Loucy (cell line): ENCODE measurements around the gene ARAF.
A peak's percentile ranks its signal among the peaks of the same experiment; 100 is the strongest.

Source experiments
- H2AFZ ChIP-seq: fragments of 200-600 bp; sonication (generic); 2 replicates; pipeline ENCODE4 v1.6.0; 2016; ENCODE audit warnings: antibody characterized with exemption, mild to moderate bottlenecking, low read length, moderate library complexity
- H3F3A ChIP-seq: fragments of 200-600 bp; 2 replicates; pipeline ENCODE4 v1.6.0; 2016; ENCODE audit warnings: antibody characterized with exemption, low read depth, mild to moderate bottlenecking
- H3K27me3 ChIP-seq: fragments of 200-600 bp; sonication (generic); 2 replicates; pipeline ENCODE4 v1.6.1; 2014; ENCODE audit warnings: low read length, mild to moderate bottlenecking; ENCODE audit not compliant: insufficient read depth, poor library complexity, severe bottlenecking
- H3K36me3 ChIP-seq: fragments of 200-600 bp; sonication (generic); 2 replicates; pipeline ENCODE4 v1.6.1; 2016; ENCODE audit warnings: low read length; ENCODE audit not compliant: insufficient read depth
- H3K4me1 ChIP-seq: fragments of 200-600 bp; sonication (generic); 2 replicates; pipeline ENCODE4 v1.5.1; 2014; ENCODE audit warnings: low read length, mild to moderate bottlenecking; ENCODE audit not compliant: insufficient read depth, poor library complexity, severe bottlenecking
- H3K4me2 ChIP-seq: fragments of 200-600 bp; sonication (generic); 2 replicates; pipeline ENCODE4 v1.6.0; 2014; ENCODE audit warnings: antibody characterized with exemption, low read length, low read depth, mild to moderate bottlenecking; ENCODE audit not compliant: poor library complexity, severe bottlenecking
- H3K4me3 ChIP-seq: fragments of 200-600 bp; sonication (generic); 2 replicates; pipeline ENCODE4 v1.5.1; 2014; ENCODE audit warnings: low read length, mild to moderate bottlenecking, mixed read lengths; ENCODE audit not compliant: poor library complexity, severe bottlenecking
- H3K79me2 ChIP-seq: fragments of 200-600 bp; sonication (generic); 2 replicates; pipeline ENCODE4 v1.6.1; 2014; ENCODE audit warnings: low read length; ENCODE audit not compliant: insufficient read depth
- H3K9ac ChIP-seq: fragments of 200-600 bp; sonication (generic); 2 replicates; pipeline ENCODE4 v1.6.0; 2014; ENCODE audit warnings: mild to moderate bottlenecking, low read depth, low read length, moderate library complexity; ENCODE audit not compliant: poor library complexity, severe bottlenecking
- H3K9me2 ChIP-seq: fragments of 200-600 bp; sonication (generic); replicated peaks from 2 replicates; pipeline ENCODE4 v1.6.1; 2016; ENCODE audit warnings: low read depth, low read length, mixed read lengths
- H3K9me3 ChIP-seq: fragments of 200-600 bp; sonication (generic); 2 replicates; pipeline ENCODE4 v1.6.1; 2014; ENCODE audit warnings: mild to moderate bottlenecking, antibody characterized with exemption, low read length, low read depth; ENCODE audit not compliant: insufficient read depth
- H4K20me1 ChIP-seq: fragments of 200-600 bp; sonication (generic); 2 replicates; pipeline ENCODE4 v1.6.0; 2014; ENCODE audit warnings: antibody characterized with exemption, low read length, mild to moderate bottlenecking; ENCODE audit not compliant: insufficient read depth, poor library complexity, severe bottlenecking
- EZH2phosphoT487 ChIP-seq: fragments of 200-600 bp; IDR thresholded peaks from 2 replicates; pipeline ENCODE4 v1.6.1; 2018; ENCODE audit warnings: antibody characterized with exemption, mild to moderate bottlenecking, moderate library complexity, borderline replicate concordance
- TF ChIP-seq, protein P1 (sequence below): fragments of 200-600 bp; sonication (generic); conservative IDR thresholded peaks from 2 replicates; pipeline ENCODE4 v1.5.1; 2014; ENCODE audit warnings: mild to moderate bottlenecking, antibody characterized with exemption, low read length

Gene ARAF

DNA sequence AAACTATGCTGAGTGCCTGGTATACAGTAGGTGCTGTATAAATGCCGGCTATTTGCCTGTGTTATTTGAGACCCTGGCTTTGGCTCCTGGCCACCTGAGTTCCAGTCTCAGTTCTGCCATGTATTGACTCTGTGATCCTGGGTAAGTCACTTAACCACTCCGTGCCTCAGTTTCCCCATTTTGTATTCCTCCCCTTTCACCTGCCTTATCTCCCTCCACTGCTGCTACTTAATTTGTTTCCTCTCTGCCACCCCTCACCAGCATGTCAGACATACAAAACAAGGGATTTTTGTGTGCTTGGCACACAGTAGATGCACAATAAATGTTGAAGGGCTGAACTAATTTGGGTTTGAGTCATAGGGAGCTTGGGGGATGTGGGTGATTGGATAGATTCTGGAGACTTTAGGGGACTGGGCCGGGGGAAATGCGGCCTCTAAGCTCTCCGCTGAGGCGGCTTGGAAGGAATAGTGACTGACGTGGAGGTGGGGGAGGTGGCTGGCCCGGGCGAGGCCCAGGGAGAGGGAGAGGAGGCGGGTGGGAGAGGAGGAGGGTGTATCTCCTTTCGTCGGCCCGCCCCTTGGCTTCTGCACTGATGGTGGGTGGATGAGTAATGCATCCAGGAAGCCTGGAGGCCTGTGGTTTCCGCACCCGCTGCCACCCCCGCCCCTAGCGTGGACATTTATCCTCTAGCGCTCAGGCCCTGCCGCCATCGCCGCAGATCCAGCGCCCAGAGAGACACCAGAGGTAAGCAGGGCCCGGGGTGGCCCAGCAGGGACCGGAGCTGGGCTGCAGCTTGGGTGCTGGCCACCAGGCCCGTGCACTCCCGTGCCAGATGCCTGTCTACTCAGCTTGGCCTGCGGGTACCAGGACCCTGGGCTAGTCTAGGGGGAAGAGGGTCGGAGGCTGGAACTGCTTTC, 21.0 kb downstream of the ARAF start, which contains the start of gene TIMP1:
TSS of gene TIMP1 (plus strand) at position 706 of the 917 bp plus-strand sequence. CDS start 980 bp downstream, outside the sequence.
- Histone ChIP-seq H3K9ac (peak within 1 kb of the TSS; percentile 93), H4K20me1 (peaks cover 4% of the 10 kb centered on the region), H3K4me3 (peak within 1 kb of the TSS; percentile 89), H3K9me2 (no peaks in the 10 kb centered on the region), H3K4me2 (peak within 1 kb of the TSS; percentile 93), H3K36me3 (no peaks in the 10 kb centered on the region), H3K27me3 (no peaks in the 10 kb centered on the region), H3F3A (no peaks in the 10 kb centered on the region), H3K9me3 (no peaks in the 10 kb centered on the region), H3K4me1 (peaks cover 20% of the 10 kb centered on the region), H3K79me2 (peaks cover 23% of the 10 kb centered on the region), H2AFZ (peak within 1 kb of the TSS; percentile 90)
- TF ChIP-seq, protein P1, sequence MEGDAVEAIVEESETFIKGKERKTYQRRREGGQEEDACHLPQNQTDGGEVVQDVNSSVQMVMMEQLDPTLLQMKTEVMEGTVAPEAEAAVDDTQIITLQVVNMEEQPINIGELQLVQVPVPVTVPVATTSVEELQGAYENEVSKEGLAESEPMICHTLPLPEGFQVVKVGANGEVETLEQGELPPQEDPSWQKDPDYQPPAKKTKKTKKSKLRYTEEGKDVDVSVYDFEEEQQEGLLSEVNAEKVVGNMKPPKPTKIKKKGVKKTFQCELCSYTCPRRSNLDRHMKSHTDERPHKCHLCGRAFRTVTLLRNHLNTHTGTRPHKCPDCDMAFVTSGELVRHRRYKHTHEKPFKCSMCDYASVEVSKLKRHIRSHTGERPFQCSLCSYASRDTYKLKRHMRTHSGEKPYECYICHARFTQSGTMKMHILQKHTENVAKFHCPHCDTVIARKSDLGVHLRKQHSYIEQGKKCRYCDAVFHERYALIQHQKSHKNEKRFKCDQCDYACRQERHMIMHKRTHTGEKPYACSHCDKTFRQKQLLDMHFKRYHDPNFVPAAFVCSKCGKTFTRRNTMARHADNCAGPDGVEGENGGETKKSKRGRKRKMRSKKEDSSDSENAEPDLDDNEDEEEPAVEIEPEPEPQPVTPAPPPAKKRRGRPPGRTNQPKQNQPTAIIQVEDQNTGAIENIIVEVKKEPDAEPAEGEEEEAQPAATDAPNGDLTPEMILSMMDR = no peak
- TF ChIP-seq EZH2phosphoT487 = no peak

- Histone ChIP-seq H3K36me3 (no peaks in the 10 kb centered on the region), H3F3A (no peaks in the 10 kb centered on the region), H3K27me3 (no peaks in the 10 kb centered on the region), H3K4me1 (peaks cover 20% of the 10 kb centered on the region), H3K9me2 (no peaks in the 10 kb centered on the region), H2AFZ (no peak overlapping the region), H3K9me3 (no peaks in the 10 kb centered on the region), H3K4me2 (peak overlapping the region; percentile 90), H3K9ac (peak overlapping the region; percentile 93), H3K4me3 (peak overlapping the region; percentile 89), H4K20me1 (peaks cover 4% of the 10 kb centered on the region), H3K79me2 (peaks cover 23% of the 10 kb centered on the region)
- no peak for TF ChIP-seq EZH2phosphoT487
- TF ChIP-seq, protein P1 = no peak
Measured at GRCh38 chrX:47583240-47583861, 22.3 kb downstream of the ARAF start.

DNA sequence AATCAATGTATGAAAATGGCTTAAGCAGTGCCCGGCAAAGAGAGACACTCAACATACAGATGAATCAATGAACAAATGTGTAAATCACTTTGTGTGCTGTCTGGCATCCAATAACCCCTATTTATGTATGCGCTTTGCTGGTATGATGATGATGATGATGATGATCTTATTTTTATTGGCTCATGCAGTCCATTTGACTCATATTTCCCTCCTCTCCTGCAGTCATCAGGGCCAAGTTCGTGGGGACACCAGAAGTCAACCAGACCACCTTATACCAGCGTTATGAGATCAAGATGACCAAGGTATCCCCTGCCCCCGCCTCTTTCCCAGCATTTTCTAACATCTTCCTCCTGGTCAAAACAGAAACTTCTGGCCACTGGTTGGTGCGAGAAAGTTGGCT, 23.7 kb downstream of the ARAF start:
- Histone ChIP-seq H2AFZ (no peak overlapping the region), H3K9me2 (no peaks in the 10 kb centered on the region), H3K9me3 (no peaks in the 10 kb centered on the region), H3K27me3 (no peaks in the 10 kb centered on the region), H3K4me3 (no peak overlapping the region), H3K9ac (no peak overlapping the region), H3K4me2 (peak overlapping the region; percentile 90), H3F3A (no peaks in the 10 kb centered on the region), H3K36me3 (no peaks in the 10 kb centered on the region), H4K20me1 (peaks cover 4% of the 10 kb centered on the region), H3K79me2 (peaks cover 23% of the 10 kb centered on the region), H3K4me1 (peaks cover 20% of the 10 kb centered on the region)
- TF ChIP-seq EZH2phosphoT487 = no peak
- TF ChIP-seq, protein P1 = no peak
